ENCODE data around the gene LMX1B. TPM values are rescaled to one million over a fixed set of nuclear protein-coding genes. Genes with fewer than 3 reads are reported as not detected.
"Not testable (repeated sequence)": the region's sequence is repeated elsewhere in the genome, so short reads cannot be mapped to it uniquely, and the experiment has no call there.

LMX1B gene
- total RNA-seq, 1 donor from 2014 or later, result under 0.01 TPM

DNA sequence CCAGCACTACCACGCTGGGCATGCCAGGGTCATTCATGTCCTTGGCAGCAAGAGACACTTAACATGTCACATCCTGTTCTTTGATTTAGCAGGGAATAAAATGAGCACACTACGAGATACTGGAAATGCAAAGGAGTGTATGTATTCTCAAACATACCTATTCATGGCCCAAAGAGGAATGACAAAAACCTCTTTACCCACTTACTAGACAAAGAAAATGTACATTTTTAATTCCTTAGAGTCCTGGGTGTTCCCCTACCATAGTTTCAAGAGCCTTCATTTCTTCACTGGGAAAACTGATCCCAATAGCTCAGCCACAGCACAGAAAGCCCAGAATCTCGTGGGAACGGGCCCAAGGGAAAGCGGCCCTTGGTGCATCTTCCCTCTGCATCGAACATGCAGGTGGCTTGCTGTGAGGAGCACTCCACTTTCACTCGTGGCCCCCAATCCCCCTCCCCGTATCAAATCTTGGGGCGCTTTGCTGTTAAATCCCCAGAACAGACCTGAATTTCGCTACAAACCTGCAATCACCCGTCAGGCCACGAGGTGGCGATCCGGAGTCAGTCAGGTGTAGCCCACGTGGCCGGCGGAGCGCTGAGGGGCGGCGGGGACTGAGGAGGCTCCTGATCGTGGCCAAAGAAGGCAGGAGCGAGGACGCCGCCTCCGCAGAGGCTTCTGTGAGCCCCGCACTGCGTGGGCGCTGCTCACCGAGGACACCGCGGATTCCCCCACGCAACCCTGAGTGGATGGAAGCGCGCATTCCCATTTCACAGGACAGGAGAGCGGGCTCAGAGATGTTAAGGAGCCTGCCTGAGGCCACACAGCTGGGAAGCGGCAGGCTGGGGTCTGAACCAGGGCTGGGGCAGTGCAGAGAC is 91.4 kb downstream of the LMX1B start:
- Histone ChIP-seq H3K36me3 (ENCODE audit: control insufficient read depth in 3 of 3, insufficient read depth in 3 of 3, low read length in 3 of 3) (no peaks in the 10 kb centered on the region), H3K9ac (ENCODE audit: low read depth in 1 of 3, low read length in 3 of 3) (peak overlapping the region in 2 of 3 donors; percentile 38 to 73), H3K27ac (ENCODE audit: low read depth, low read length) (no peak overlapping the region), H3K9me3 (ENCODE audit: control insufficient read depth in 3 of 3, low read length in 3 of 3) (no peaks in the 10 kb centered on the region), H3K4me1 (ENCODE audit: control insufficient read depth in 3 of 3, insufficient read depth in 3 of 3, low read length in 3 of 3) (peaks cover 10 to 16% (median 16%) of the 10 kb centered on the region in 3 donors), H3K4me3 (ENCODE audit: low read length in 3 of 3) (peak overlapping the region; percentile 30 to 65 (median 64)), H3K27me3 (ENCODE audit: control insufficient read depth in 3 of 3, insufficient read depth in 3 of 3, low read length in 3 of 3) (peaks cover 40 to 59% (median 53%) of the 10 kb centered on the region in 3 donors)

DNA sequence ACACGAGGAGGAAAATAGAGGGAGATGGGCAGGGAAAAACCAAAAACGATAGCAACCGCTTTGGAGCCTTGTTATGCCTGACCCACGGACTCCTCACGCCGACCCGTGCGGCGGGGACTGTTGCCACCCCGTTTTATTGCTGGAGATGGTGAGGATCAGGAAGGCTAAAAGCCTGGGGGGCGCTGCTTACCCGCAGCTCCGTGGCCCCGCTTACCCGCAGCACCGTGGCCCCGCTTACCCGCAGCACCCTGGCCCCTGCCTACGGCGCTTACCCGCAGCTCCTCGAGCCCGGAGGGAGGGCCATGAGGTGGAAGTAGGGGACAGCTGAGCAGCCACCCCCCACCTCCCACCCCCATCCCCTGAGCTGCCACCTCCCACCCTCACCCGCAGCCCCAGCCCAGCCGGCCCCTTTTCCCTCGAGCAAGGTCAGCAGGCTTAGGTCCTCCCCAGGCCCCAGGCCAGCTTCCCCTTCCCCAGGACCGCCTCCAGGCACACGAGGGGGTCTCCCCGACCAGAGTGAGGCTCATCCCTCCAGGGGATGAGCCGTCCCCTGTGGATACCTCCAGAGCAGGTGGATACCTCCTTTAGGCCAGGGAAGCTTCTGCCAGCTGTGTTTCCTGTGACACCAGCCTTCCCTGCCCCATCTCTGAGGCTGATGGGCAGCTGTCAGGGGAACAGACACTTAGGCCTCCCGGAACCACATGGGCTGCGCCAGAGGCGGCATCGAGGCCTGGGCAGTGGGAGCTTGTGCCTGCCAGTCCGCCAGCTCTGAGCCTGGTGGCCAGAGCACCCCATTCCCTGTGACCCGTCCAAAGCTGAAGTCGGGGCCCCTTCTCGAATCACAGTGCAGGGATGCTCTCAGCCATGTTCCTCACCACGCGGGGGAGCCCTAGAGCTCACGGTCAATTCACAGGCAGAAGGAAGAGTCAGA is 92.3 kb downstream of the LMX1B start:
- H3K27ac ChIP-seq (ENCODE audit: low read depth, low read length), result no peak overlapping the region
- H3K9ac ChIP-seq (ENCODE audit: low read depth in 1 of 3, low read length in 3 of 3), result peak overlapping the region in 2 of 3 donors; percentile 38 to 73
- no peaks in the 10 kb centered on the region for H3K9me3 ChIP-seq (ENCODE audit: control insufficient read depth in 3 of 3, low read length in 3 of 3)
- H3K36me3 ChIP-seq (ENCODE audit: control insufficient read depth in 3 of 3, insufficient read depth in 3 of 3, low read length in 3 of 3), result no peaks in the 10 kb centered on the region
- peak overlapping the region in 1 of 3 donors; percentile 65 for H3K4me3 ChIP-seq (ENCODE audit: low read length in 3 of 3)
- H3K4me1 ChIP-seq (ENCODE audit: control insufficient read depth in 3 of 3, insufficient read depth in 3 of 3, low read length in 3 of 3), result peaks cover 10 to 16% (median 16%) of the 10 kb centered on the region in 3 donors
- peaks cover 40 to 51% (median 51%) of the 10 kb centered on the region in 3 donors for H3K27me3 ChIP-seq (ENCODE audit: control insufficient read depth in 3 of 3, insufficient read depth in 3 of 3, low read length in 3 of 3)

DNA sequence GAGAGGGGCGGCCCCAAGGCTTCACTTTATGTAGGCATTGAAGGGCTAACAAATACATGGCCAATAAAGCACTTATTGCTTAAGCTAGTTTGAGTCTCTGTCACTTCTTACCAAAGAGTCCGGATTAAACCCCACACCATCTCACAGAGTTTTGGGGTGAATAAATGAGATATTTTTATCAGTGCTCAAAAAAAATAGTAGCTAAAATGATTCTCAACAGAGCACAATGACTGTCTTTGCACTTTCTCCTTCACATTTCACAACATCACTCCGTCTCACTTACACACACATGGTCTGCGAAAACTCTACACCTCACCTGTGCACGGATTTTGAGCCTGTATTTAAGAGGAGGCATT is 92.9 kb downstream of the LMX1B start:
- Histone ChIP-seq H3K9me3 (ENCODE audit: control insufficient read depth in 3 of 3, low read length in 3 of 3) (no peaks in the 10 kb centered on the region), H3K27me3 (ENCODE audit: control insufficient read depth in 3 of 3, insufficient read depth in 3 of 3, low read length in 3 of 3) (peaks cover 35 to 47% (median 45%) of the 10 kb centered on the region in 3 donors), H3K4me1 (ENCODE audit: control insufficient read depth in 3 of 3, insufficient read depth in 3 of 3, low read length in 3 of 3) (peaks cover 10 to 16% (median 16%) of the 10 kb centered on the region in 3 donors), H3K36me3 (ENCODE audit: control insufficient read depth in 3 of 3, insufficient read depth in 3 of 3, low read length in 3 of 3) (no peaks in the 10 kb centered on the region), H3K27ac (ENCODE audit: low read depth, low read length) (no peak overlapping the region), H3K4me3 (ENCODE audit: low read length in 3 of 3) (no peak overlapping the region), H3K9ac (ENCODE audit: low read depth in 1 of 3, low read length in 3 of 3) (no peak overlapping the region)

DNA sequence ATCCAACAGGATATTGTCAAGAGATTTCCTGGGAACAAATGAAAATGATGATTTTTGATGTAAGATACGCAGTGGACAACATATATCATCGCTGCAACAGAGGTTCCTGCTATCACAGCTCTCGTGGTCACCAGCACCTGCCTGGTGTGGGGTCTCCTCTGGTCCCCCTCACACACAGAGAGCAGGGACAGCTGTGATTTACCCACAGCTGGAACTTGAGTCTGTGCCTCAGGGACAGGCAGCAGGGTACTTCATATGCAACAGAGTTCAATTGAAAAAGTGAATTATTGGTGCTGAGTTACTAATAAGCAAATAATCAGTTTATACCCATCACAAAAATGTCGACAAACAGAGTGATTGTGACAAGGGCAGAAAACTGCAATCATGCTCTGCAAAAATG is 93.4 kb downstream of the LMX1B start:
- Histone ChIP-seq H3K27me3 (ENCODE audit: control insufficient read depth in 3 of 3, insufficient read depth in 3 of 3, low read length in 3 of 3) (peaks cover 31 to 43% (median 41%) of the 10 kb centered on the region in 3 donors), H3K9ac (ENCODE audit: low read depth in 1 of 3, low read length in 3 of 3) (no peak overlapping the region), H3K4me3 (ENCODE audit: low read length in 3 of 3) (no peak overlapping the region), H3K27ac (ENCODE audit: low read depth, low read length) (no peak overlapping the region), H3K9me3 (ENCODE audit: control insufficient read depth in 3 of 3, low read length in 3 of 3) (no peaks in the 10 kb centered on the region), H3K4me1 (ENCODE audit: control insufficient read depth in 3 of 3, insufficient read depth in 3 of 3, low read length in 3 of 3) (peaks cover 10 to 16% (median 16%) of the 10 kb centered on the region in 3 donors), H3K36me3 (ENCODE audit: control insufficient read depth in 3 of 3, insufficient read depth in 3 of 3, low read length in 3 of 3) (no peaks in the 10 kb centered on the region)

DNA sequence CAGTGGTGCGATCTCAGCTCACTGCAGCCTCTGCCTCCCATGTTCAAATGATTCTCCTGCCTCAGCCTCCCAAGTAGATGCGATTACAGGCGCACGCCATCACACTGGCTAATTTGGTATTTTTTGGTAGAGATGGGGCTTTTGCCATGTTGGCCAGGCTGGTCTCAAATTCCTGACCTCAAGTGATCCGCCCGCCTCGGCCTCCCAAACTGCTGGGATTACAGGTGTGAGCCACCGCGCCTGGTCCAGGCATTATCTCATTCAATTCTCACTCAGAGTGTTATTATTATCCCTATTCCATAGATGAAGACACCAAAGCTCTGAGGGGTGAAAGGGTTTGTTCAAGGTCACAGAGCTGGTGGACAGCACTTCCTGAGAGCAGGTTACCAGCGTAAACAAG is 94.0 kb downstream of the LMX1B start:
- Histone ChIP-seq H3K27me3 (ENCODE audit: control insufficient read depth in 3 of 3, insufficient read depth in 3 of 3, low read length in 3 of 3) (peaks cover 25 to 37% (median 34%) of the 10 kb centered on the region in 3 donors), H3K4me1 (ENCODE audit: control insufficient read depth in 3 of 3, insufficient read depth in 3 of 3, low read length in 3 of 3) (peaks cover 10 to 16% (median 16%) of the 10 kb centered on the region in 3 donors)
- not testable (repeated sequence) for H3K9ac ChIP-seq (ENCODE audit: low read depth in 1 of 3, low read length in 3 of 3); H3K9me3 ChIP-seq (ENCODE audit: control insufficient read depth in 3 of 3, low read length in 3 of 3); H3K4me3 ChIP-seq (ENCODE audit: low read length in 3 of 3); H3K36me3 ChIP-seq (ENCODE audit: control insufficient read depth in 3 of 3, insufficient read depth in 3 of 3, low read length in 3 of 3); H3K27ac ChIP-seq (ENCODE audit: low read depth, low read length)

DNA sequence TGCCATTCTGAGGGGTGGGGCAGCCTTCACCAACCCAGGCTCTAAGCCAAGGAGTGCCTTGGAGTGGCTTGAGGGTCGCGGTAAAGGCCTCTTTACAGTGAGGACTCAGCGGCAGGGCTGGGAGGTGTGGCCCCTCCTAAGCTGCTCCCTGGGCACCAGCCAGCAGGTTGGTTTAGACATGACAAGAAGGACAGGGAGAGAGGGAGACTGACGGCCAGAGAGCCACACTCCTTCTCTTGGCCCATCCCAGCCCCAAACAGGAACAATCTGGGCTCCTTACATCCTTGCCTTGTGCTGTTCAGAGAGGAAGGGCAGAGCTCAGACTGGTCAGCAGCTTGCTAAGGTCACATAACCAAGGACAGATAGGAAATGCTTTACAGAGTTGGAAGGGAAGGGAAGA is 94.5 kb downstream of the LMX1B start:
- no peaks in the 10 kb centered on the region for H3K36me3 ChIP-seq (ENCODE audit: control insufficient read depth in 3 of 3, insufficient read depth in 3 of 3, low read length in 3 of 3)
- H3K27ac ChIP-seq (ENCODE audit: low read depth, low read length), result no peak overlapping the region
- no peaks in the 10 kb centered on the region for H3K9me3 ChIP-seq (ENCODE audit: control insufficient read depth in 3 of 3, low read length in 3 of 3)
- H3K27me3 ChIP-seq (ENCODE audit: control insufficient read depth in 3 of 3, insufficient read depth in 3 of 3, low read length in 3 of 3), result peaks cover 20 to 32% (median 30%) of the 10 kb centered on the region in 3 donors
- H3K9ac ChIP-seq (ENCODE audit: low read depth in 1 of 3, low read length in 3 of 3), result no peak overlapping the region
- no peak overlapping the region for H3K4me3 ChIP-seq (ENCODE audit: low read length in 3 of 3)
- peaks cover 10 to 16% (median 16%) of the 10 kb centered on the region in 3 donors for H3K4me1 ChIP-seq (ENCODE audit: control insufficient read depth in 3 of 3, insufficient read depth in 3 of 3, low read length in 3 of 3)

DNA sequence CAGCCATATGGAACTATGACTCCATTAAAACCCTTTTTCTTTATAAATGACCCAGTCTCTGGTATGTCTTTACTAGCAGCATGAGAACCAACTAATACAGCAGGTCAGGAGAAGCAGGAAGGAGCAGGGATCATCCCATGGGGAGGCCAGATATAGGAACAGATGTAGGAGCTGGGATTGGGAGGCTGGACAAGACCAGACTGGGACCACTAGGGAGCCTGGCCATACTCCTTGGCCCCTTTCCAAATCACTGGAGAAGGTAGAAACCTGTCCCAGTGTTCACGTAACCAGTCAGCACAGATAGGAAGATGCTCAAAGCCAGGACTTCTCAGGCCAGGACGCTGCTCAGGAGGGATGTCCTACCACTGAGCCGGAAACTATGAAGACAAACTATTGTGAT is 95.5 kb downstream of the LMX1B start:
- H3K9ac ChIP-seq (ENCODE audit: low read depth in 1 of 3, low read length in 3 of 3), result no peak overlapping the region
- H3K27me3 ChIP-seq (ENCODE audit: control insufficient read depth in 3 of 3, insufficient read depth in 3 of 3, low read length in 3 of 3), result peaks cover 10 to 22% (median 19%) of the 10 kb centered on the region in 3 donors
- no peaks in the 10 kb centered on the region for H3K36me3 ChIP-seq (ENCODE audit: control insufficient read depth in 3 of 3, insufficient read depth in 3 of 3, low read length in 3 of 3)
- H3K9me3 ChIP-seq (ENCODE audit: control insufficient read depth in 3 of 3, low read length in 3 of 3), result no peaks in the 10 kb centered on the region
- H3K4me1 ChIP-seq (ENCODE audit: control insufficient read depth in 3 of 3, insufficient read depth in 3 of 3, low read length in 3 of 3), result peaks cover 10 to 16% (median 15%) of the 10 kb centered on the region in 3 donors
- no peak overlapping the region for H3K27ac ChIP-seq (ENCODE audit: low read depth, low read length)
- no peak overlapping the region for H3K4me3 ChIP-seq (ENCODE audit: low read length in 3 of 3)

DNA sequence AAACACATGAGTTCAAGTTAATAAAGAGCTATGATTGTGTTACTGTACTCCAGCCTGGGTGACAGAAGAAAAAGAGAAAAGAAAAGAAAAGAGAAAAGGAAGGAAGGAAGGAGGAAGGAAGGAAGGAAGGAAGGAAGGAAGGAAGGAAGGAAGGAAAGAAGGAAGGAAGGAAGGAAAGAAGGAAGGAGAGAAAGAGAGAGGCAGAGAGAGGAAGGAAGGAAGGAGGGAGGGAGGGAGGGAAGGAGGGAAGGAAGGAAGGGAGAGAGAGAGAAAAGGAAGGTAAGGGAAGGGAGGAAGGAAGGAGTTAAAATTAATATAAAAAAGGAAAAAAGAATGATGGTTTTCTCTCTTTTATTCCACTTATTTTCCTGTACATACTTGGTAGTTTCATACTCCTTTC is 101.7 kb downstream of the LMX1B start:
- H3K4me3 ChIP-seq (ENCODE audit: low read length in 3 of 3), result no peak overlapping the region
- H3K27ac ChIP-seq (ENCODE audit: low read depth, low read length), result no peak overlapping the region
- H3K27me3 ChIP-seq (ENCODE audit: control insufficient read depth in 3 of 3, insufficient read depth in 3 of 3, low read length in 3 of 3), result peaks cover 4 to 12% (median 9%) of the 10 kb centered on the region in 3 donors
- peaks cover 0 to 3% (median 0%) of the 10 kb centered on the region in 3 donors for H3K4me1 ChIP-seq (ENCODE audit: control insufficient read depth in 3 of 3, insufficient read depth in 3 of 3, low read length in 3 of 3)
- H3K9me3 ChIP-seq (ENCODE audit: control insufficient read depth in 3 of 3, low read length in 3 of 3), result no peaks in the 10 kb centered on the region
- H3K9ac ChIP-seq (ENCODE audit: low read depth in 1 of 3, low read length in 3 of 3), result no peak overlapping the region
- no peaks in the 10 kb centered on the region for H3K36me3 ChIP-seq (ENCODE audit: control insufficient read depth in 3 of 3, insufficient read depth in 3 of 3, low read length in 3 of 3)

DNA sequence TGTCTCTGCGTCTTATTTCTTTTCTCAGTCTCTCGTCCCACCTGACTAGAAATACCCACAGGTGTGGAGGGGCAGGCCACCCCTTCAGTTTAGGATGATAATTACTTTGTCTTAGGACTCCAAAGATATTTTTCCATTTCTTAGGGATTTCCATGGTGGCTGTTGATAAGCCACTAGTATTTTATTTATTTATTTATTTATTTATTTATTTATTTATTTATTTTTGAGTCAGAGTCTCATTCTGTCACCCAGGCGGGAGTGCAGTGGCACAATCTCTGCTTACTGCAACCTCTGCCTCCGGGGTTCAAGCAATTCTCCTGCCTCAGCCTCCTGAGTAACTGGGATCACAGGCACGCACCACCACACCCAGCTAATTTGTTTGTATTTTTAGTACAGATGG is 103.7 kb downstream of the LMX1B start:
- not testable (repeated sequence) for H3K4me3 ChIP-seq (ENCODE audit: low read length in 3 of 3); H3K36me3 ChIP-seq (ENCODE audit: control insufficient read depth in 3 of 3, insufficient read depth in 3 of 3, low read length in 3 of 3); H3K9me3 ChIP-seq (ENCODE audit: control insufficient read depth in 3 of 3, low read length in 3 of 3); H3K9ac ChIP-seq (ENCODE audit: low read depth in 1 of 3, low read length in 3 of 3); H3K27ac ChIP-seq (ENCODE audit: low read depth, low read length); H3K4me1 ChIP-seq (ENCODE audit: control insufficient read depth in 3 of 3, insufficient read depth in 3 of 3, low read length in 3 of 3)
- H3K27me3 ChIP-seq (ENCODE audit: control insufficient read depth in 3 of 3, insufficient read depth in 3 of 3, low read length in 3 of 3), result peaks cover 16 to 21% (median 17%) of the 10 kb centered on the region in 3 donors

Measured in skeletal muscle tissue (tissue), 4 donors.